GM12872 (cell line): ENCODE data around the gene FASTKD1.

ENCODE experiments used
- TF ChIP-seq, protein P1 (sequence below): IDR thresholded peaks from 3 replicates; pipeline ENCODE4 v1.5.1; 2011; ENCODE audit warnings: low read depth, mild to moderate bottlenecking, low read length, moderate library complexity; ENCODE audit not compliant: insufficient read depth

The FASTKD1 gene

GRCh38 chr2:169513094-169513493 is 60.6 kb downstream of the FASTKD1 start:
- TF ChIP-seq, protein P1, sequence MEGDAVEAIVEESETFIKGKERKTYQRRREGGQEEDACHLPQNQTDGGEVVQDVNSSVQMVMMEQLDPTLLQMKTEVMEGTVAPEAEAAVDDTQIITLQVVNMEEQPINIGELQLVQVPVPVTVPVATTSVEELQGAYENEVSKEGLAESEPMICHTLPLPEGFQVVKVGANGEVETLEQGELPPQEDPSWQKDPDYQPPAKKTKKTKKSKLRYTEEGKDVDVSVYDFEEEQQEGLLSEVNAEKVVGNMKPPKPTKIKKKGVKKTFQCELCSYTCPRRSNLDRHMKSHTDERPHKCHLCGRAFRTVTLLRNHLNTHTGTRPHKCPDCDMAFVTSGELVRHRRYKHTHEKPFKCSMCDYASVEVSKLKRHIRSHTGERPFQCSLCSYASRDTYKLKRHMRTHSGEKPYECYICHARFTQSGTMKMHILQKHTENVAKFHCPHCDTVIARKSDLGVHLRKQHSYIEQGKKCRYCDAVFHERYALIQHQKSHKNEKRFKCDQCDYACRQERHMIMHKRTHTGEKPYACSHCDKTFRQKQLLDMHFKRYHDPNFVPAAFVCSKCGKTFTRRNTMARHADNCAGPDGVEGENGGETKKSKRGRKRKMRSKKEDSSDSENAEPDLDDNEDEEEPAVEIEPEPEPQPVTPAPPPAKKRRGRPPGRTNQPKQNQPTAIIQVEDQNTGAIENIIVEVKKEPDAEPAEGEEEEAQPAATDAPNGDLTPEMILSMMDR = no peak

GRCh38 chr2:169512525-169512924 is 61.1 kb downstream of the FASTKD1 start:
- TF ChIP-seq, protein P1 = no peak

- TF ChIP-seq, protein P1 = no peak
Measured at GRCh38 chr2:169511818-169512217, 61.8 kb downstream of the FASTKD1 start.

- TF ChIP-seq, protein P1 = no peak
Measured at GRCh38 chr2:169510496-169510895, 63.2 kb downstream of the FASTKD1 start.

- TF ChIP-seq, protein P1 = no peak
Measured at GRCh38 chr2:169509955-169510354, 63.7 kb downstream of the FASTKD1 start.

DNA sequence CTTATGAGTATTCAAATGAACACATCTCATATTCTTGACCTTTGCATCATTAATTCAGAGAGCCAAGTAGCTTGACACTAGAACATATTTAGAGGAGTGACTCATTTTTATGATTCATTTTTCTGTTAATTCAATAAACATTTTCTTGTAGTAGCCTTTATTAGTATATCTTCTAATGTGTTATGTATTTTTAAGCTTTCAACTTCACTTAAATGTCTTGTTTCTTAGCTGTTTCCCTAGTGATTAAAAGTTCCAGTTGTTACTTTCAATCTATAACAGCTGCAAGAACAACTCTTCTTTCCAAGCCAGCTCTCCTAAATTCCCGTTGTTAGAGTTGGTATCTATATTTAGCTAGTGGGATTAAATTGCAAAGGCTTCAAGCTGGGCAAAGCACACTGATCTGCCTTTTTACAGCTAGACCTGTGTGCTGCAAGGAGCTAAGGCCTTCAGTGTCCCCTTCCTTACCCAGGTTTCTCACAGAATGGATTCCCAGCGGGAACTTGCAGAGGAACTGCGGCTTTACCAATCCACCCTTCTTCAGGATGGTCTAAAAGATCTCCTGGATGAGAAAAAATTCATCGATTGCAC is 64.3 kb downstream of the FASTKD1 start, which contains the start of gene KLHL41:
Gene KLHL41 (plus strand): TSS at position 405 of the 588 bp plus-strand sequence. CDS start 77 bp downstream, at position 482.
- TF ChIP-seq, protein P1 = no peak

GRCh38 chr2:169507698-169508097 is 66.0 kb downstream of the FASTKD1 start:
- TF ChIP-seq, protein P1 = no peak
